ENCODE measurements around the gene ANKRD16. TPM values are rescaled to one million over a fixed set of nuclear protein-coding genes. Genes with fewer than 3 reads are reported as not detected.

The ANKRD16 gene
- polyA plus RNA-seq, 1 donor from 2014 or later: 14.2 TPM

DNA sequence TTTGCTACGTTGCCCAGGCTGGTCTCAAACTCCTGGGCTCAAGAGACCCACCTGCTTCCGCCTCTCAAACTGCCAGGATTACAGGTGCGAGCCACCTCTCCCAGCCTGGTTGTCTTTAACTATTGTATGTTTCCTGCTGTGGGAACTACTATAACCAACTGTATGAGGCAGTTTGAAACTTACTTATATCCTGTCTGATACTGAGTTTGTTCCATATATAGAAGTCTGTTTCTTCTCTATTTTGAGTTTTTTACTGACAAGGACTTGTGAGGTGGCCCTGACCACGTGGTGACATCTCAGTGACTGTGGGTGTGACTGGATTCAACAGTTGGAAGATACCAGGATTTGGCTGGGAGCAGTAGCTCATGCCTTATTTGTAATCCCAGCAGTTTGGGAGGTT lies 14.5 kb upstream of the ANKRD16 start:
- Histone ChIP-seq H3F3A (ENCODE audit: insufficient read depth, low read length, poor library complexity, severe bottlenecking) (no peaks in the 10 kb centered on the region), H3K79me2 (replicated peaks; ENCODE audit: insufficient read depth, low read length) (peaks cover 3% of the 10 kb centered on the region), H2AFZ (ENCODE audit: low read depth, low read length) (no peak overlapping the region), H4K20me1 (ENCODE audit: insufficient read depth) (no peaks in the 10 kb centered on the region), H3K9me2 (ENCODE audit: insufficient read depth, low read length) (no peaks in the 10 kb centered on the region), H3K9me3 (ENCODE audit: low read length) (no peaks in the 10 kb centered on the region), H3K36me3 (ENCODE audit: insufficient read depth, low read length) (peaks cover 5% of the 10 kb centered on the region), H3K27me3 (ENCODE audit: insufficient read depth, low read depth, low read length) (no peaks in the 10 kb centered on the region), H3K4me2 (ENCODE audit: low read length) (no peak overlapping the region), H3K9ac (ENCODE audit: low read length) (no peak overlapping the region), H3K4me3 (ENCODE audit: low read length) (no peak overlapping the region), H3K27ac (ENCODE audit: low read length) (no peak overlapping the region)
- TF ChIP-seq SMC3 (conservative IDR thresholded peaks at IDR 0.05; ENCODE audit: poor library complexity) (no peak), RAD21 (conservative IDR thresholded peaks at IDR 0.05) (no peak), EZH2 (IDR thresholded peaks at IDR 0.05; ENCODE audit: borderline replicate concordance, insufficient read depth, low read length, poor library complexity, severe bottlenecking) (no peak), TAF1 (IDR thresholded peaks at IDR 0.05; ENCODE audit: low read depth) (no peak), MXI1 (conservative IDR thresholded peaks at IDR 0.05; ENCODE audit: poor library complexity, severe bottlenecking) (no peak), POLR2AphosphoS5 (IDR thresholded peaks at IDR 0.05) (no peak), EP300 (conservative IDR thresholded peaks at IDR 0.05; ENCODE audit: poor library complexity, severe bottlenecking) (no peak)
- TF ChIP-seq, protein P1, sequence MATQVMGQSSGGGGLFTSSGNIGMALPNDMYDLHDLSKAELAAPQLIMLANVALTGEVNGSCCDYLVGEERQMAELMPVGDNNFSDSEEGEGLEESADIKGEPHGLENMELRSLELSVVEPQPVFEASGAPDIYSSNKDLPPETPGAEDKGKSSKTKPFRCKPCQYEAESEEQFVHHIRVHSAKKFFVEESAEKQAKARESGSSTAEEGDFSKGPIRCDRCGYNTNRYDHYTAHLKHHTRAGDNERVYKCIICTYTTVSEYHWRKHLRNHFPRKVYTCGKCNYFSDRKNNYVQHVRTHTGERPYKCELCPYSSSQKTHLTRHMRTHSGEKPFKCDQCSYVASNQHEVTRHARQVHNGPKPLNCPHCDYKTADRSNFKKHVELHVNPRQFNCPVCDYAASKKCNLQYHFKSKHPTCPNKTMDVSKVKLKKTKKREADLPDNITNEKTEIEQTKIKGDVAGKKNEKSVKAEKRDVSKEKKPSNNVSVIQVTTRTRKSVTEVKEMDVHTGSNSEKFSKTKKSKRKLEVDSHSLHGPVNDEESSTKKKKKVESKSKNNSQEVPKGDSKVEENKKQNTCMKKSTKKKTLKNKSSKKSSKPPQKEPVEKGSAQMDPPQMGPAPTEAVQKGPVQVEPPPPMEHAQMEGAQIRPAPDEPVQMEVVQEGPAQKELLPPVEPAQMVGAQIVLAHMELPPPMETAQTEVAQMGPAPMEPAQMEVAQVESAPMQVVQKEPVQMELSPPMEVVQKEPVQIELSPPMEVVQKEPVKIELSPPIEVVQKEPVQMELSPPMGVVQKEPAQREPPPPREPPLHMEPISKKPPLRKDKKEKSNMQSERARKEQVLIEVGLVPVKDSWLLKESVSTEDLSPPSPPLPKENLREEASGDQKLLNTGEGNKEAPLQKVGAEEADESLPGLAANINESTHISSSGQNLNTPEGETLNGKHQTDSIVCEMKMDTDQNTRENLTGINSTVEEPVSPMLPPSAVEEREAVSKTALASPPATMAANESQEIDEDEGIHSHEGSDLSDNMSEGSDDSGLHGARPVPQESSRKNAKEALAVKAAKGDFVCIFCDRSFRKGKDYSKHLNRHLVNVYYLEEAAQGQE (IDR thresholded peaks at IDR 0.05; ENCODE audit: borderline replicate concordance): no peak
- TF ChIP-seq, protein P2, sequence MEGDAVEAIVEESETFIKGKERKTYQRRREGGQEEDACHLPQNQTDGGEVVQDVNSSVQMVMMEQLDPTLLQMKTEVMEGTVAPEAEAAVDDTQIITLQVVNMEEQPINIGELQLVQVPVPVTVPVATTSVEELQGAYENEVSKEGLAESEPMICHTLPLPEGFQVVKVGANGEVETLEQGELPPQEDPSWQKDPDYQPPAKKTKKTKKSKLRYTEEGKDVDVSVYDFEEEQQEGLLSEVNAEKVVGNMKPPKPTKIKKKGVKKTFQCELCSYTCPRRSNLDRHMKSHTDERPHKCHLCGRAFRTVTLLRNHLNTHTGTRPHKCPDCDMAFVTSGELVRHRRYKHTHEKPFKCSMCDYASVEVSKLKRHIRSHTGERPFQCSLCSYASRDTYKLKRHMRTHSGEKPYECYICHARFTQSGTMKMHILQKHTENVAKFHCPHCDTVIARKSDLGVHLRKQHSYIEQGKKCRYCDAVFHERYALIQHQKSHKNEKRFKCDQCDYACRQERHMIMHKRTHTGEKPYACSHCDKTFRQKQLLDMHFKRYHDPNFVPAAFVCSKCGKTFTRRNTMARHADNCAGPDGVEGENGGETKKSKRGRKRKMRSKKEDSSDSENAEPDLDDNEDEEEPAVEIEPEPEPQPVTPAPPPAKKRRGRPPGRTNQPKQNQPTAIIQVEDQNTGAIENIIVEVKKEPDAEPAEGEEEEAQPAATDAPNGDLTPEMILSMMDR (IDR thresholded peaks at IDR 0.05; ENCODE audit: poor library complexity, severe bottlenecking): no peak

DNA sequence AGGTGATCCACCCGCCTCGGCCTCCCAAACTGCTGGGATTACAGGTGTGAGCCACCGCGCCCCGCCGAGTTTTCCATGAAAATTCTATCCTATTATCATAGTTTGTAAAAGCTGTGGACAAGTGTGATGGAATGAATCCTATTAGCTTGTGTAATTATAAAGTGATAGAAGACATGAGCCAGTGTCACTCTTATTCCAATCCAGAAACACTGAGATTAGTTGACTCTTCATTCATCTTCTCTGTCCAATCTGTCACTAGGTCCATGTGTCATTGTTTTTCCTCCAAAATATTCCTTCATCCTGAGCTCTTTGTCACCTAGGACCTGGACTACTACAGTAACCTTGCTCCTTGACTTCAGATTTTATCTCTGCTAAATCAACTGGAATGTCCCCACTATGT lies 13.9 kb upstream of the ANKRD16 start:
- no peaks in the 10 kb centered on the region for H3K9me2 ChIP-seq (ENCODE audit: insufficient read depth, low read length)
- peaks cover 3% of the 10 kb centered on the region for H3K79me2 ChIP-seq (replicated peaks; ENCODE audit: insufficient read depth, low read length)
- H2AFZ ChIP-seq (ENCODE audit: low read depth, low read length): no peak overlapping the region
- H3K36me3 ChIP-seq (ENCODE audit: insufficient read depth, low read length): peaks cover 5% of the 10 kb centered on the region
- H4K20me1 ChIP-seq (ENCODE audit: insufficient read depth): no peaks in the 10 kb centered on the region
- H3F3A ChIP-seq (ENCODE audit: insufficient read depth, low read length, poor library complexity, severe bottlenecking): no peaks in the 10 kb centered on the region
- H3K4me2 ChIP-seq (ENCODE audit: low read length): no peak overlapping the region
- H3K27me3 ChIP-seq (ENCODE audit: insufficient read depth, low read depth, low read length): no peaks in the 10 kb centered on the region
- no peak overlapping the region for H3K4me3 ChIP-seq (ENCODE audit: low read length)
- H3K27ac ChIP-seq (ENCODE audit: low read length): no peak overlapping the region
- no peak overlapping the region for H3K9ac ChIP-seq (ENCODE audit: low read length)
- TF ChIP-seq POLR2AphosphoS5 (IDR thresholded peaks at IDR 0.05): no peak
- TF ChIP-seq TAF1 (IDR thresholded peaks at IDR 0.05; ENCODE audit: low read depth): no peak
- no peak for TF ChIP-seq SMC3 (conservative IDR thresholded peaks at IDR 0.05; ENCODE audit: poor library complexity)
- TF ChIP-seq, protein P2 (IDR thresholded peaks at IDR 0.05; ENCODE audit: poor library complexity, severe bottlenecking): no peak
- TF ChIP-seq EP300 (conservative IDR thresholded peaks at IDR 0.05; ENCODE audit: poor library complexity, severe bottlenecking): no peak
- no peak for TF ChIP-seq RAD21 (conservative IDR thresholded peaks at IDR 0.05)
- TF ChIP-seq, protein P1 (IDR thresholded peaks at IDR 0.05; ENCODE audit: borderline replicate concordance): no peak
- no peak for TF ChIP-seq MXI1 (conservative IDR thresholded peaks at IDR 0.05; ENCODE audit: poor library complexity, severe bottlenecking)
- TF ChIP-seq EZH2 (IDR thresholded peaks at IDR 0.05; ENCODE audit: borderline replicate concordance, insufficient read depth, low read length, poor library complexity, severe bottlenecking): no peak
- H3K9me3 ChIP-seq (ENCODE audit: low read length): no peaks in the 10 kb centered on the region
